Cortex of kidney (tissue), 1 donor: ENCODE data around the gene SLC35B2.

Experiments used
- DNase-seq: peaks from one replicate; lab custom pipeline; 2025; lab: John Stamatoyannopoulos, UW

The SLC35B2 gene

GRCh38 chr6:44254191-44255104, 2.9 kb downstream of the SLC35B2 start:
- DNase-seq: no peak

- DNase-seq: no peak
These were observed 3.8 kb downstream of the SLC35B2 start for GRCh38 chr6:44253307-44254101.

GRCh38 chr6:44251576-44252524, 5.5 kb downstream of the SLC35B2 start:
- no peak for DNase-seq

GRCh38 chr6:44250718-44251123, 6.6 kb downstream of the SLC35B2 start:
- no peak for DNase-seq

- DNase-seq: no peak
These were observed 7.1 kb downstream of the SLC35B2 start for GRCh38 chr6:44250067-44250717.

- DNase-seq: no peak
These were observed 8.1 kb downstream of the SLC35B2 start for GRCh38 chr6:44249082-44249748.

GRCh38 chr6:44248579-44248978, 8.7 kb downstream of the SLC35B2 start:
- DNase-seq: no peak

- no peak for DNase-seq
These were observed 9.7 kb downstream of the SLC35B2 start for GRCh38 chr6:44247338-44248302.

GRCh38 chr6:44246663-44247337, 10.5 kb downstream of the SLC35B2 start, which contains the start of gene HSP90AB1:
HSP90AB1 (plus strand) TSS chr6:44247101; CDS start chr6:44248630, 1,529 bp downstream.
- no peak for DNase-seq

GRCh38 chr6:44245912-44246662, 11.2 kb downstream of the SLC35B2 start:
- DNase-seq: peak; percentile 75

GRCh38 chr6:44245391-44245911, 11.9 kb downstream of the SLC35B2 start:
- DNase-seq: no peak

- DNase-seq: no peak
These were observed 14.0 kb downstream of the SLC35B2 start for GRCh38 chr6:44243345-44243744.

GRCh38 chr6:44238687-44239350, 18.5 kb downstream of the SLC35B2 start:
- no peak for DNase-seq

- peak; percentile 29 for DNase-seq
These were observed 19.4 kb downstream of the SLC35B2 start for GRCh38 chr6:44237813-44238433.

GRCh38 chr6:44237021-44237812, 20.1 kb downstream of the SLC35B2 start:
- peak; percentile 30 for DNase-seq
